CMK (cell line): ENCODE measurements around the gene HSPA14.
"Not testable (repeated sequence)": the region's sequence is repeated elsewhere in the genome, so short reads cannot be mapped to it uniquely, and the experiment has no call there.

Experiments
- DNase-seq: peaks from one replicate; pipeline ENCODE4 v3.0.0-alpha.2; 2010; ENCODE audit warnings: low read depth

Gene HSPA14, protein sequence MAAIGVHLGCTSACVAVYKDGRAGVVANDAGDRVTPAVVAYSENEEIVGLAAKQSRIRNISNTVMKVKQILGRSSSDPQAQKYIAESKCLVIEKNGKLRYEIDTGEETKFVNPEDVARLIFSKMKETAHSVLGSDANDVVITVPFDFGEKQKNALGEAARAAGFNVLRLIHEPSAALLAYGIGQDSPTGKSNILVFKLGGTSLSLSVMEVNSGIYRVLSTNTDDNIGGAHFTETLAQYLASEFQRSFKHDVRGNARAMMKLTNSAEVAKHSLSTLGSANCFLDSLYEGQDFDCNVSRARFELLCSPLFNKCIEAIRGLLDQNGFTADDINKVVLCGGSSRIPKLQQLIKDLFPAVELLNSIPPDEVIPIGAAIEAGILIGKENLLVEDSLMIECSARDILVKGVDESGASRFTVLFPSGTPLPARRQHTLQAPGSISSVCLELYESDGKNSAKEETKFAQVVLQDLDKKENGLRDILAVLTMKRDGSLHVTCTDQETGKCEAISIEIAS

GRCh38 chr10:14837757-14838581 is at the start of gene HSPA14, which contains the start of the genes CDNF and MSANTD7:
Gene HSPA14, plus strand, starts transcription at chr10:14838306. Its CDS starts 97 bp downstream, at chr10:14838403.
Gene CDNF, minus strand, starts transcription at chr10:14838037. Its CDS starts 91 bp downstream, at chr10:14837946.
Gene MSANTD7, plus strand, starts transcription at chr10:14838306. Its CDS starts 3,979 bp downstream, at chr10:14842285.
- peak; percentile 96 for DNase-seq

DNA sequence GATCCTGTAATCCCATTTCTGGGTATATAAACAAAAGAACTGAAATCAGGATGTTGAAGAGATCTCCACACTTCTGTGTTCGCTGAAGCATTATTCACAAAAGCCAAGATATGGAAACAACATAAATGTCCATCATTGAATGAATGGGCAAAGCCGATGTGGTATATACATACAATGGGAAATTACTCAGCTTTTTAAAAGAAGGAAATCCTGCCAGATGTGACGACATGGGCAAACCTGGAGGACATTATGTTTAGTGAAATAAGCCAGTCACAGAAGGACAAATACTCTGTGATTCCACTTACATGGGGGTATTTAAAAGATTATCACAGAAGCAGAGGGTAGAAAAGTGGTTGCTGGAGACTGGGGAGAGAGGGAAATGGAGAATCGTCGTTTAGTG is 39.5 kb upstream of the HSPA14 start:
- no peak for DNase-seq

DNA sequence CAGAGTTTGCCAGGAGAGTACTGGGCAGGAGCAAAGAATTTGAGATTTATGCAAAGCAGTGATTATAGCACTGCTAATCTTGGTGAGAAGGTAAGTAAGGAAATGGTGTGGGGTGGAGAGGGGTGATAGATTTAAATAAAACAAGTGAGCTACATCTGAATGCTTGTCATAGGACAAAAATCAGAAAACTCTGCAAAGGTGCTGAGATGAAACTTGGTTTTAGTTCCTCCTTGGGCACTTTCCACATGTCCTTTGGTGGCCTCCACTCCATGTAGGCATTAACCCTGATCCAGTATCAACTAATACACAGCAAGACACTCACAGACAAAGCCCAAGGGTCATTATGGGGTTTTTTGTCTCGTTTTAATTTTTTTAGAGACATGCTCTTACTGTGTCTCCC is 37.7 kb upstream of the HSPA14 start:
- DNase-seq, result no peak

- DNase-seq, result no peak
Measured at GRCh38 chr10:14801723-14802122, 36.4 kb upstream of the HSPA14 start.

DNA sequence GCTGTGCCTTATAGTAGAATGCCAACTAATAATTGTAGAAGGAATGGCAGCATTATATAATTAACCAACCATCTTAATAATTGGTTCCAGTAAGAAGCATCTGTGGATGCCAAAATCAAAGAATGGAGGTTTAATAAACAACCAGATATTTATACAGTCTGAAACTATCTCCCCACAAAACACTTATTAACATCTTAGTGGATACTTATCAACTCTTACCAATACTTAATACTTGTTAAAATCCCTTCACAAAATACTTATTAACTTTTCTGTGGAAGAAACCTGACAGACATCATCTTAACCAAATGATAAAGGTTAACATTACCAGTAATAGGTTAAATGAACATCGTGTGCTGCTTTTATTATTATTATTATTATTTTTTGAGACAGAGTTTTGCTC is 34.3 kb upstream of the HSPA14 start:
- DNase-seq, result no peak

DNA sequence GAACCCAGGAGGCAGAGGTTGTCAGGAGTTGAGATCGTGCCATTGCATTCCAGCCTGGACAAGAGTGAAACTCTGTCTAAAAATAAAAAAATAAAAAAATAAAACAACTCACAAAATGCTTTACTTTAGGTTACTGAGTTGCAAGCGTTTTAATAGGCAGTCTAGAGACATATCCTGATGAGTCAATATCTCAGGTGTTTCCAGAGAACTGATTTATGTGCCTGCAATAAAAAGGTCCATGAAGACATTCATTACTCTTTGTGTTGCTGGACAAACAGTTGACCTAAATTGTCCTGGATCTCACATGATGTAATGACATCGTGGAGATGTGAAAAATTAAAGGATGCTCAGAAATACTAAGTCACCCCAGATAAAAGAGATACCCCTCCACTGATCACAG is 31.8 kb upstream of the HSPA14 start:
- DNase-seq, result no peak

DNA sequence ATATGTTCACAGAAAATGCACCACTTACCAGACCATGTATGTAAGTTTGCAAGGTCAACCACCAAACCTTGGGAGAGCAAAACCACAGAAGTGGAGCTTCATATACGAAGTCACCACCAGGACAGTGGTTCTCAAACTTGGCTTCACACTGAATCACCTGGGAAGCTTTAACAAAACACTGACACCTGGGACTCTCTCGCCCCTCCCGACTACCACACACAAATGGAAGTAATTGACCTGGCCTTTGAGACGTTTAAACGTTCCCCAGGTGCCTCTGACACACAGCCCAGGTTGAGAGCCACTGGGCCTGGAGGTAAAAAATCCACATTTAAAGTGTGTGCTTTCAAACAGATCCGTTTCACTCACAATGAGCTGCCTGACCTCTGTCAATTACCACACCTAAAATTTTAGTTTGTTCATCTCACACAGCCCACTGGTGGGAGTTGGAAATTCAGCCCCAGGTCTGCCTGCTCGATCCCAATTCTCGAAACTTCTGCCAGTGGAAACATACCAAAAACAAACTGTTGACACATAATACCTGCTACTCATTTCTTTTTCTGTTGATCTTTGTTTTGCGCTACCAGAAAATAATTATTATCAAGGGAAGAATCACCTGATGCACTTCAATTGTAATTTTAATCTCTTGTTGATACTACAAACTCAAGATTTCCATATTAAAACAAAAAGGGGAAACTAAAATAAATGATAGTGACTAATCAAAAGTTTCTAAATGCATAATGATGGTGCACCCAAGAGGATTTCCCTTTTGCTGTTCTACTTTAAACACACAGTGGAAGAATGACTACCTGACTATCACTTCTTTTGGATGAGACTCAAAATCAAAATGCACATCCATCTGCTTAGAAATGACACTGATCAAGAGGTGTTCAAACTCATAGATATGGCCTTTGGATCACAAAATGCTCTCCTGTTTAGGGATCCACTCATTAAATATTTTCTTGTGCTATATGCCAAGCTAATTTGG is 26.8 kb upstream of the HSPA14 start:
- no peak for DNase-seq

DNA sequence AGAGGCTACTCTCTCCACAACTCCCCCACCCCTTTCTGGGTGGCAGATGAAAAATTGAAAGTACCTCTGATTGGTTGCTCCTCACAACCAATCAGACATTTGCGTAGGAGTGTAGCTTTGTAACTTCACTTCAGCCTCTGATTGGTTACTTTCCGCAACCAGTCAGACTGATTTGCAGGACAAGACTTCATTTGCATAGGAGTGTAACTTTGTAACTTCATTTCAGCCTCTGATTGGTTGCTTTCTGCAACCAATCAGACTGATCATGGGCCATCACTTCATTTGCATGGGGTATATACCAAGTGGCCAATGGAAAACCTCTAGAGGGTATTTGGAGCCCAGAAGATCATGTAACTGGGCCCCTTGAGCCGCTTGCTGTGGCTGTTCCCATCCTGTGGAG is 25.8 kb upstream of the HSPA14 start:
- no peak for DNase-seq

GRCh38 chr10:14815681-14816080 is 22.4 kb upstream of the HSPA14 start:
- no peak for DNase-seq

GRCh38 chr10:14816717-14817116 is 21.4 kb upstream of the HSPA14 start:
- DNase-seq, result not testable (repeated sequence)

GRCh38 chr10:14820010-14820774 is 17.9 kb upstream of the HSPA14 start:
- no peak for DNase-seq

GRCh38 chr10:14820775-14821154 is 17.3 kb upstream of the HSPA14 start:
- DNase-seq, result no peak

GRCh38 chr10:14821635-14822375 is 16.3 kb upstream of the HSPA14 start:
- DNase-seq, result no peak

GRCh38 chr10:14822879-14823755 is 15.0 kb upstream of the HSPA14 start:
- DNase-seq, result no peak

GRCh38 chr10:14823966-14824365 is 14.1 kb upstream of the HSPA14 start:
- no peak for DNase-seq

- no peak for DNase-seq
Measured at GRCh38 chr10:14826076-14826829, 11.9 kb upstream of the HSPA14 start.

GRCh38 chr10:14833106-14833505 is 5.0 kb upstream of the HSPA14 start:
- no peak for DNase-seq

- DNase-seq, result no peak
Measured at GRCh38 chr10:14836208-14836607, 1.9 kb upstream of the HSPA14 start.
